ENCODE data around the gene NANOG. TPM values are rescaled to one million over a fixed set of nuclear protein-coding genes. Genes with fewer than 3 reads are reported as not detected.
"Not testable (repeated sequence)": the region's sequence is repeated elsewhere in the genome, so short reads cannot be mapped to it uniquely, and the experiment has no call there.

Gene NANOG
- total and polyA plus RNA-seq, 2 experiments from 2014 or later: 0.06 TPM; not detected in 1

DNA sequence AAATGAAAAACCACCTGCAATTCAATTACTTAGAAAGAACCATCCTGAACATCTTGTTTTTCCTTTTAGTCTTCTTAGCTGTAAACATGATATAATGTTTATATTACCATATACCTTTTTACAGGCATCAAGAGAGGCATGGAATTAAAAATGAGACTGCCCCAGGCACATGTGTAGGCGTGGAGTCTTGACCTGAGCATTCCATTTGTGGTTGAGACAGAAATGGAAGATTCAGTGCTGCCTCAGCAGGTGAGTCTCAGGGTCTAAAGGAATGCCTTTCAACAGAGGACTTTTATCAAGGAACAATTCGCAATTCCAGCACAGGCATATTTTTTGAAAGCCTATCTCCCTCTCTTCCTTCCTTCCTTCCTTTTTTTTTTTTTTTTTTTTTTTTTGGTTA, 32.2 kb upstream of the NANOG start:
- Histone ChIP-seq H3K9me3 (ENCODE audit: low read depth) (no peaks in the 10 kb centered on the region), H3K27me3 (no peaks in the 10 kb centered on the region), H3K4me1 (ENCODE audit: low read depth) (no peaks in the 10 kb centered on the region), H3K36me3 (no peaks in the 10 kb centered on the region), H3K27ac (no peak overlapping the region), H3K4me3 (no peak overlapping the region)
- DNase-seq (ENCODE audit: low read depth in 1 of 2, low spot score in 1 of 2): no peak
- TF ChIP-seq, protein P1, sequence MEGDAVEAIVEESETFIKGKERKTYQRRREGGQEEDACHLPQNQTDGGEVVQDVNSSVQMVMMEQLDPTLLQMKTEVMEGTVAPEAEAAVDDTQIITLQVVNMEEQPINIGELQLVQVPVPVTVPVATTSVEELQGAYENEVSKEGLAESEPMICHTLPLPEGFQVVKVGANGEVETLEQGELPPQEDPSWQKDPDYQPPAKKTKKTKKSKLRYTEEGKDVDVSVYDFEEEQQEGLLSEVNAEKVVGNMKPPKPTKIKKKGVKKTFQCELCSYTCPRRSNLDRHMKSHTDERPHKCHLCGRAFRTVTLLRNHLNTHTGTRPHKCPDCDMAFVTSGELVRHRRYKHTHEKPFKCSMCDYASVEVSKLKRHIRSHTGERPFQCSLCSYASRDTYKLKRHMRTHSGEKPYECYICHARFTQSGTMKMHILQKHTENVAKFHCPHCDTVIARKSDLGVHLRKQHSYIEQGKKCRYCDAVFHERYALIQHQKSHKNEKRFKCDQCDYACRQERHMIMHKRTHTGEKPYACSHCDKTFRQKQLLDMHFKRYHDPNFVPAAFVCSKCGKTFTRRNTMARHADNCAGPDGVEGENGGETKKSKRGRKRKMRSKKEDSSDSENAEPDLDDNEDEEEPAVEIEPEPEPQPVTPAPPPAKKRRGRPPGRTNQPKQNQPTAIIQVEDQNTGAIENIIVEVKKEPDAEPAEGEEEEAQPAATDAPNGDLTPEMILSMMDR (IDR thresholded peaks at IDR 0.05; ENCODE audit: low read depth, low read length): no peak

DNA sequence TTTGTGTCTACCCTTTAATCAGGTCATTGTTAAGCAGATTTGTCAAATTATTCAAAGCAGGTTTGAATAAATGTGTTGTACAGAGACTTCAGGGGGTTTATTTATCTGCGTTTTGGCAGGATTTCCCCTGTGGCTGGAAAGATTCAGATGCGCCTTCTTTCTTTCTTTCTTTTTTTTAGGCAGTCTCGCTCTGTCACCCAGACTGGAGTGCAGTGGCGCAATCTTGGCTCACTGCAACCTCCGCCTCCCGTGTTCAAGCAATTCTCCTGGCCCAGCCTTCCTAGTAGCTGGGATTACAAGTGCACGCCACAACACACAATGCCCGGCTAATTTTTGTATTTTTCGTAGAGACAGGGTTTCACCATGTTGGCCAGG, 30.4 kb upstream of the NANOG start:
- DNase-seq (ENCODE audit: low read depth in 1 of 2, low spot score in 1 of 2): no peak
- no peaks in the 10 kb centered on the region for H3K27me3 ChIP-seq
- no peaks in the 10 kb centered on the region for H3K9me3 ChIP-seq (ENCODE audit: low read depth)
- H3K36me3 ChIP-seq: no peaks in the 10 kb centered on the region
- H3K4me1 ChIP-seq (ENCODE audit: low read depth): no peaks in the 10 kb centered on the region
- TF ChIP-seq, protein P1 (IDR thresholded peaks at IDR 0.05; ENCODE audit: low read depth, low read length): no peak
- no peak overlapping the region for H3K4me3 ChIP-seq
- H3K27ac ChIP-seq: no peak overlapping the region

DNA sequence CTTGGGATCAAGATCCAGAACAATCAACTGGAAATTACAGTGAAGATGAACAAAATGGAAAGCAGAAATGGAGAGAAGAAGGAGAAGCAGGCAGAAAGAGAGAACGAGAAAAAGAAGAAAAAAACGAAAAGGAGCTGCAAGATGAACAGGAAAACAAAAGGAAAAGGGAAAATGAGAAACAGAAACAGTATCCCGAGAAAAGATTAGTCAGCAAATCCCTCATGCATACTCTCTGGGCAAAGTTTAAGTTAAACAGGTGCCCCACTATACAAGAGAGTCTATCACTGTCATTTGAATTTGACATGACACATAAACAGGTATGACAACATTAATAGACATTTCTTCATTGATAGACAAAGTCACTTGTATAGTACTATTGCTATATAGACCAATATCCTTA, 19.2 kb upstream of the NANOG start:
- no peak for DNase-seq (ENCODE audit: low read depth in 1 of 2, low spot score in 1 of 2)
- H3K9me3 ChIP-seq (ENCODE audit: low read depth): no peaks in the 10 kb centered on the region
- TF ChIP-seq, protein P1 (IDR thresholded peaks at IDR 0.05; ENCODE audit: low read depth, low read length): no peak
- no peaks in the 10 kb centered on the region for H3K27me3 ChIP-seq
- H3K36me3 ChIP-seq: no peaks in the 10 kb centered on the region
- H3K27ac ChIP-seq: no peak overlapping the region
- H3K4me3 ChIP-seq: no peak overlapping the region
- H3K4me1 ChIP-seq (ENCODE audit: low read depth): no peaks in the 10 kb centered on the region

DNA sequence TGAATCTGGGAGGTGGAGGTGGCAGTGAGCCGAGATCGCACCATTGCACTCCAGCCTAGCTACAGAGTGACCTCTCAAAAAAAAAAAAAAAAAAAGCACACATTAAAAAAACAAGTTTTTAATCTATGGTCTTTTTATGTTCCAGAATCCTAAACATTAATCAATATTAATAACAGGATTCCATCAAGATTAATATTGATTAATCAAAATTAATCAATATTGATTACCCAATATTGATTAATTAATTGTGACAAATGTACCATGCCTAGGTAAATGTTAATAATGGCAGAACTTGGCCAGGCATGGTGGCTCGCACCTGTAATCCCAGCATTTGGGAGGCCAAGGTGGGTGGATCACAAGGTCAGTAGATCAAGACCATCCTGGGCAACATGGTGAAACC, 7.9 kb upstream of the NANOG start:
- TF ChIP-seq, protein P1 (IDR thresholded peaks at IDR 0.05; ENCODE audit: low read depth, low read length): no peak
- no peak overlapping the region for H3K4me3 ChIP-seq
- H3K4me1 ChIP-seq (ENCODE audit: low read depth): no peaks in the 10 kb centered on the region
- H3K9me3 ChIP-seq (ENCODE audit: low read depth): no peaks in the 10 kb centered on the region
- no peaks in the 10 kb centered on the region for H3K27me3 ChIP-seq
- H3K27ac ChIP-seq: no peak overlapping the region
- no peak for DNase-seq (ENCODE audit: low read depth in 1 of 2, low spot score in 1 of 2)
- no peaks in the 10 kb centered on the region for H3K36me3 ChIP-seq

DNA sequence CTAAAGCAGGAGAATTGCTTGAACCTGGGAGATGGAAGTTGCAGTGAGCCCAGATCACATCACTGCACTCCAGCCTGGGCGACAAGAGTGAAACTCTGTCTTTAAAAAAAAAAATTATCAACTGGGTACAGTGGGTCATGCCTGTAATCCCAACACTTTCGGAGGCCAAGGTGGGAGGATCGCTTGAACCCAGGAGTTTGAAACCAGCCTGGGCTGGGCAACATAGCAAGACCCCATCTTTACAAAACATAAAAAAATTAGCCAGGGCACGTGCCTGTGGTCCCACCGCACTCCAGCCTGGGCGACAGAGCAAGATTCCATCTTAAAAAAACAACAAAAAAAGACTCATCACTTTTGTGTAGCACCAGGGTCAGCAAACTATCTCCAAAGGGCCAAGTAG, 7.1 kb upstream of the NANOG start:
- Histone ChIP-seq H3K27me3 (no peaks in the 10 kb centered on the region), H3K27ac (no peak overlapping the region), H3K36me3 (no peaks in the 10 kb centered on the region), H3K4me1 (ENCODE audit: low read depth) (no peaks in the 10 kb centered on the region), H3K4me3 (no peak overlapping the region), H3K9me3 (ENCODE audit: low read depth) (no peaks in the 10 kb centered on the region)
- TF ChIP-seq, protein P1 (IDR thresholded peaks at IDR 0.05; ENCODE audit: low read depth, low read length): no peak
- DNase-seq (ENCODE audit: low read depth in 1 of 2, low spot score in 1 of 2): no peak

DNA sequence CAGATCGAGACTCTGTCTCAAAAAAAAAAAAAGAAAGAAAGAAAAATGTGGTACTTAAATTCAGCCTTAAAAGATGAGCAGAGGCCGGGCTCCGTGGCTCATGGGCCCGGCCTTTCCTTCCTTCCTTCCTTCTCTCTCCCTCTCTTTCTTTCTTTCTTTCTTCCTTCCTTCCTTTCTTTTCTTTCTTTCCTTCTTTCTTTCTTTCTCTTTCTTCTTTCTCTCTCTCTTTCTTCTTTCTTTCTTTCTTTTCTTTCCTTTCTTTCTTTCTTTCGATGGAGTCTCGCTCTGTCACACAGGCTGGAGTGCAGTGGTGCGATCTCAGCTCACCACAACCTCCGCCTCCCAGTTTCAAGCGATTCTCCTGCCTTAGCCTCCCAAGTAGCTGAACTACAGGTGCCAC, 5.8 kb upstream of the NANOG start:
- not testable (repeated sequence) for DNase-seq (ENCODE audit: low read depth in 1 of 2, low spot score in 1 of 2); H3K4me3 ChIP-seq; H3K27ac ChIP-seq; H3K9me3 ChIP-seq (ENCODE audit: low read depth); H3K4me1 ChIP-seq (ENCODE audit: low read depth); H3K27me3 ChIP-seq; H3K36me3 ChIP-seq

Data from cardiac muscle cell (in vitro differentiated cells and primary cell).